SKM-1 (cell line): ENCODE results near the gene NPAS3.

Experiments used
- DNase-seq: peaks from one replicate; lab custom pipeline; 2025; ENCODE audit not compliant: unreplicated experiment; lab: John Stamatoyannopoulos, UW

The NPAS3 gene

GRCh38 chr14:33569821-33570687 lies 631.4 kb downstream of the NPAS3 start:
- DNase-seq: no peak

DNA sequence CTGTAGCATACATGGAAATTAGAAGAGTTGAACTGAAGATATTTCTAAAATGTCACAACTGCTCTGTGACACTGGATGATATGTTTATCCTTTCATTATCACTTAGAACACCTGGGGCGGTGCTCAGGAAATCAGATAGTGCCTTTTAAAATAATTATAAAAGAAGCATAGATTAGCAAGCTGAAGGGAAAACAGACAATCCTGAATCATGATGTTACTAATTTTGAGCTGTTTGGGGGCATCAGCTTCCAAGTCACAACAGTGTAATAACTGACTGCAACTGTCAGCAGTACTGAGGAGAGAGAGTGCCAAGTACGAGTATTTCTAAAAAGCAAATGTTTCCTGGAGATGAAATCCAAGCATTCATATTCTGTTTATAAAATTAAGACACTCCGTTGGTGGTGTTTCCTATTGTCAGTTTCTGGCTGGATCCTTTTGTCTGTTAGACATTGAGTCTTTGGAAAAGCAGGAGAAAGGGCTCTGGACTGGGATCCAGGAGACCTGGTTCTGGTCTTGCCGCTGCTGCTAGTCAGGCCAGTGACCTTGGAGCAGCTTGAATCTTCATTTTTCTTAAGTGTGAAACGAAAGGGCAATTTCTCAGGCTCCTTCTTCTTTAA lies 632.1 kb downstream of the NPAS3 start:
- DNase-seq: no peak

DNA sequence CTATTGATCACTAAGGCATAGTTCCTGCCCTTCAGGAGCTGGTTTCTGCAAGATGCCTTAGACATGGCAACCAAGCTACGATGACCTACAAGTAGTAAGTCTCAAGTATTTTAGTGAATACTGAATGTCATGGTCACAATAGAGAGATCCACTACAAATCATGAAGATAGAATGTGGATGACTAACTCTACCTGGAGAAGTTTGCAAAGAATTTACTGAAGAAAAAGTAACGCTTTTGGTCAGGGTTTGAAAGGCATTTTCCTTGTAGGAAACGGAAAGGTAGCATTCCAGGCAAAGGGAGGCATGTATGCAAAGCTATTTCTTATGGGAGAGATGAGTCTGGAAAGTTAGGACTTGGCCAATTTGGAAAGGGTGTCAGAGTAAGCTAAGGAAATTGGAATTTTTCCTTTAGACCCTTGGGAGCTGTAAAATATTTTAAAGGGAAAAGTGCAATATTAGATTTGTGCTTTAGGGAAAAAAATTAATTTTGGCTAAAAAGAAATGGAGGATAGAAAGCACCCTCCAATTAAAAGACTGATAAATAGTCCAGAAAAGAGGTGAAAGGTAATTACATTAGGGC lies 634.7 kb downstream of the NPAS3 start:
- DNase-seq: no peak

DNA sequence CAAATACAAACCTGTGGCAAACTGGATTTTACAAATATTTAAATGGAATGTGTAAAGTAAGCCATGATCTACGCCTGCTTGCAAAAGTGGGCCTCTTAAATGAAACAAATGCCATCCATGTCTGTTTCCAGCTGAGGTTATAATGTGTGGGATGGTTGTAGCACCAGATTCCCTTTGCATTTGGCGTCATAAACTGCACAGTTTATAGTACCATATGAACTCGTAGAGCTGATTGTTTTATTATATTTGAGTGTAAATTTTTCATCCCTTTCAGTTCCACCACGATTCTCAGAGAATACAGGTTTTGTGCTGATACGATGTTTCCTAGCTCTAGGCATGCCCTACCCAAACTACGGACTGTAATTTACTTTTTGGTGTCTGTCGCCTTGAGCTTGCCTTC lies 637.3 kb downstream of the NPAS3 start:
- DNase-seq: no peak

GRCh38 chr14:33578461-33579216 lies 640.0 kb downstream of the NPAS3 start:
- no peak for DNase-seq

- DNase-seq: no peak
Observed at GRCh38 chr14:33580231-33580749, 641.6 kb downstream of the NPAS3 start.

- no peak for DNase-seq
Observed at GRCh38 chr14:33580841-33581240, 642.2 kb downstream of the NPAS3 start.

DNA sequence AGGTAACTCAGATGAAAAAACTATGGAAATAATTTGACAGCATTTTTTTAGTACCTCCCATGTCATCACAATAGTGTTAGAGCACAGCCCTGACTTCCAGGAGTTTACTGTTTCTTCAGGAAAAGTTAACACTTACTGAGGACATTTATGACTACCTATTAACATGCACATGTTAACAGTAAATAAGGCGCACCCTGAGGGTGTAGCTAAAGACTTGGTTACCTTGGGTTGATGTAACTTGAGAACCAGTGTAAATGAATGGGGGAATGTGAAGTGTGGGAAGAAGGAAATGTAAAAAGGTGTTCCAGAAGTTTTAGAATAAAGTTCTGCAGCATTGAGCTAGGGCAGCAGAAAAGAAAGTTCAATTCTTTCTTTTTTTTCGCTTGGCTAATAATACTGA lies 646.0 kb downstream of the NPAS3 start:
- DNase-seq: no peak

DNA sequence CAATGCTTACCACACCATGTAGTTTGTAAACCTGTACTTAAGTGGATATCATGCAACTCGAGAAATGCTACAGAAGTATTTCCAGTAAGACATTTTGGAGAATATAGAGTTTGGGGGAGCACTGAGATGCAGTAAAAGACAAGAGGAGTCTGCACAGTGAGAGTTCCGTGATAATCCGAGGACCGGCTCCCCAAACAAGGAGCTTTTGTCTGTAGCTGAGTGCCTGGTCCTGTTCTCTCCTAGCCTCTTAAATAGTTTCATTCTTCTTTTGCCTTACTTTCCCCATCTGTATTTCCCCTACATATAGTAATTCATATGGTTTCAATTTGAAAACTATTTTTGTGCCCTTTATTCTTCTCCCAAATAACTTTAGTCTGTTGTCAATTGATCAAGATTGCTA lies 648.1 kb downstream of the NPAS3 start:
- DNase-seq: no peak

- no peak for DNase-seq
Observed at GRCh38 chr14:33587791-33588190, 649.1 kb downstream of the NPAS3 start.

- no peak for DNase-seq
Observed at GRCh38 chr14:33588771-33589170, 650.1 kb downstream of the NPAS3 start.

DNA sequence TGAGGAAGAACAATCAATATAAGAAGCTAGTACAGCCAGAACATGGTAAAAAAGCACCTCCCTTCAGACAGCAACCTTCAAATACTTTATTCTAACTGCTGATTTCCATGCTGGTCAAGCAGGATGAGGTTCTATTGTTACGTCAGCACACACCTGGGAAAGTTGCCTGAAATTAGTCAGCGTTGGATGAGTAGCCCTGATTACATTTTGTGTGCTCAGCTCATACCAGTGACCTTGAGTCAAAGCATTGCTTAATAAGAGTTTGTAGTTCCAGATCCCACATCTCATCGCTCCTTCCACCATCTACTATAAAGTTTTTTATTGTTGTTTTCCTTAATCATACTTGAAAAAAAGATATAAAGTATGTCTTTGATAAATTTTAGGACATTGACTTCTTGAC lies 650.7 kb downstream of the NPAS3 start:
- no peak for DNase-seq

DNA sequence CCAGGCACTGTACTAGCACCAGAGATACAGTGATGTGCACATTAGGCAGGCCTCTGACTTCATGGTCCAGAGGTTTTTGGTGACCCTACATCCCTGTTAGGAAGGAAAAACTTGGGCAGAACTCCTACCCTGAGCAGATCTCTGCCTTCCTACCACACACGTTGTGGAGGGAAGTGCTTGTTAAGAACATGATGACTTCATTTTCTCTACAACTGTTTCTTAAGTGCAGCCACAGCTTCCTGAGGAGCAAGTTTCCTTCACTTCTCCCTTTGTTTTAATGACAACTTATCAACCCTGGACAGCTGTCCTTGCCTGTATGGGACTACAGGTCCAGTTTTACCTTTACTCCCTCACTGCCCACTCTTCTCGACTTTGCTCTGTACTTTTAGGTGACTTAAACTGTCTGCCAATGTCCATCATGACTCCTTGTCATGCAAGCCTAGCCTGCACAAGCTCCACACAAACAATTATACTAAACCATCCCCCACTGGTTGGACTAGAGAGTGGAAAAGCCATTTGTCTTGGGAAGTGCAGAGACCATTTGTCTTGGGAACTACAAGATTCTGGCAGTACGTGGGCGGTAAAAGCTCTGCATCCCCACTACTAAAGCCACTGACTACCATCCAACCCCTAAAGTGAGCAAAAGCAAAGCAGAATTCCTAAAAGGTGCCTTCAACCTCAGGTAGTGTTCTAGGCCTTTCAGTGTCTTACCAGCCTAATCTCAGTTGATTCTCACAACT lies 652.4 kb downstream of the NPAS3 start:
- DNase-seq: no peak

DNA sequence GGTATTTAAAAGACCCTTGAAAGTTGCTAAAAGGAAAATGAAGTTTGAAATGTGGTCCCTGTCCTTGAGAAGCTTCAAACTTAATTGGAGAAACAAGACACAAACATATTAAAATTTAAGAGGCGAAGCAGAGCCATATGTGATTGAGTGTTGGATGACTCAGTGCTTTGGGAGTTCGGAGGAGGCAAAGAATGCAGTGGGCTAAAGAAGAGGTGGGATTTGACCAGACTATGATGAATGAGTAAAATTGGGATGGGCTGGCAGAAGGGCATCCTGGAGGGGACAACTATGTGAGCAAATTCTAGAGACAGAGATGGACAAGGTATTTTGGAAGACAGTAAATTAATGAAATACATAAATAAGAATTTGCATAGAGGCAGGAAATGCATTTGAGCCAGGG lies 653.6 kb downstream of the NPAS3 start:
- no peak for DNase-seq

DNA sequence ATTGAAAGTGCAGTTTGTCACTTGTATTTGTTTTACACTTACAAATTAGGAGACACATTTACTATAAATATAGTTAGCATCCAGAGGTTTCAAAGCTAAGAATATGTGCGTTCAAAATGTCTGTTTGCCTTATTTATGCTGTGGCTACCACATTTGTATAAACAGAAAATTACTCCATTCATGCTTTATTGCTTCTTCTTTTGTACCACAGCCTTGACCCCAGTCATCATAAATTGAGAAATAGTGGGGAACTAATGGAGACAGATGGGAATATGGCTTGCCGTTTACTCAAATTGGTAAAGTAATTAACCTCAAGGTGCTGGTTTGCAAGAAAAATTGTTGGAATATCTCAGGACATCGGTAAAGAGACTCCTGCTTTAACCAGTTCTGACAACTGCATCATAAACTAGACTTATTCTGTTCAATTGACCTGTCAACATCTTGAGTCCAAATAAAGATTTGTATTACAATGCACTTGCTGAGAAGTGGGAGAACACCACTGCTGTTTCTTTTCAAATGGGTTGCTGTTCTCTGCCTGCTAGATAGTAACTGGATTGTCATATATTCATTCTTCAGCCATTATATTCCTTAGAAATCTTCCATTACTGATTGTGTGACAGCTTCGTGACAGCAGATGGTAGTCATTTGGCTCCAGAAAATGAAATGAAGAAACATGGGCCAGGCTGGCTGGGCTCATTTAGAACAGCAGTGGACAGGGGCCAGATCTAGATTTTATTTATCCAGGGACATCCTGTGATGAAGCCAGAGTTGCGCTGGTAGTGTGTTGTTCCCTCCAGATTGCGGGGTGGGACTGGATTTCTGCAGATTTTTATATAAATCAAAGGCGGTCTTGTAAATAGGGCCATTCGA lies 657.8 kb downstream of the NPAS3 start:
- no peak for DNase-seq

DNA sequence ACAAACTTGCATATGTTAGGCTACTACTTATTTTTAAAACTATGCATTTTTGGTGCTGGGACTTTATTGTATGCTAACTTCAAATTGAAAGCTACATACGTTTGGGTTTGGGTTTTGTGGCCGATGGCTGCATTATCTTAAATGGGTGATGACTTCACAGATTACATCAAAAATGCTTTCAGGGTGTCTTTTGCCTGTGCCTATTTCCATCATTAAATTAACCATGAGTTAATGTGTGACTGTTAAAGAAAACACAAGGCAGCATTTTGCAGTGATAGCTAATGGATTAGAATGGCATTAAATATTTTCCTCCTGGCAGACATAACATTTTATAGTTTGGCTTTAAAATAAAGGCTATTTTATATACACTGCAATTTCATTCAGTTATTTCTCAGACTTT lies 659.9 kb downstream of the NPAS3 start:
- no peak for DNase-seq

DNA sequence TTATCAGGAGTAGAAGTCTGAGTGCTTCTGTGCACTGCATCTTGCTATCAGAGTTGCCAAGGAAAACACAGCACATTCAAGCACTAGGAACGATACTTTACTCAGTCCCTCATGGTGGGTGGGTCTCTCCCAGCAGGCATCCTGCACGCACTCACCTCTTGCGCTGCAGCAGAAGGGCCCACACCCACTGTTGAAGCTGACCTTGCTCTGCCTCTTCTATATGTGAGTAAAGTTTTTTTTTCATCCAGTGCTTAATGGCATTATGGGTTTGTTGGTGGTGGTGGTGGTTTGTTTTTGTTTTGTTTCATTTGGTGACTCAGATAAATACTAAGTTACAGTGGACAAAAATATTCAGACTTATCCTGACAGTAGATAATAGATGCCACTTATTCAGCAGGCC lies 663.7 kb downstream of the NPAS3 start:
- DNase-seq: no peak

DNA sequence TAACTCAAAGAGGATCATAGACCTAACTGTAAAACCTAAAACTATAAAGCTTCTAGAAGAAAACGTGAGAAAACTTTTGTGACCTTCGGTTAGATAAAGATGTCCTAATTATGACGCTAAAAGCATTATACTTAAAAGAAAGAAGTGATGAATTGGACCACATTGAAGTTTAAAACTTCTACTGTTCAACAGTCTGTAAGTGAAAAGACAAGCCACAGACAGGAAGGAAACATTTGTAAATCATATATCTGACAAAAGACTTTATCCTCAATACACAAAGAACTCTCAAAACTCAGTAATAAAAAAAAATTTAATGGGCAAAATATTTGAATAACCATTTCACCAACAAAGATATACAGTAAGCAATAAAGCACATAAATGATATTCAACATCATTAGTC lies 667.9 kb downstream of the NPAS3 start:
- DNase-seq: no peak

GRCh38 chr14:33609582-33609981 lies 670.9 kb downstream of the NPAS3 start:
- DNase-seq: no peak

- DNase-seq: no peak
Observed at GRCh38 chr14:33610121-33610520, 671.4 kb downstream of the NPAS3 start.
